ENCODE results near the gene POMP.

GRCh38 chr13:28707629-28708427 is 48.9 kb downstream of the POMP start:
- TF ChIP-seq, protein P1, sequence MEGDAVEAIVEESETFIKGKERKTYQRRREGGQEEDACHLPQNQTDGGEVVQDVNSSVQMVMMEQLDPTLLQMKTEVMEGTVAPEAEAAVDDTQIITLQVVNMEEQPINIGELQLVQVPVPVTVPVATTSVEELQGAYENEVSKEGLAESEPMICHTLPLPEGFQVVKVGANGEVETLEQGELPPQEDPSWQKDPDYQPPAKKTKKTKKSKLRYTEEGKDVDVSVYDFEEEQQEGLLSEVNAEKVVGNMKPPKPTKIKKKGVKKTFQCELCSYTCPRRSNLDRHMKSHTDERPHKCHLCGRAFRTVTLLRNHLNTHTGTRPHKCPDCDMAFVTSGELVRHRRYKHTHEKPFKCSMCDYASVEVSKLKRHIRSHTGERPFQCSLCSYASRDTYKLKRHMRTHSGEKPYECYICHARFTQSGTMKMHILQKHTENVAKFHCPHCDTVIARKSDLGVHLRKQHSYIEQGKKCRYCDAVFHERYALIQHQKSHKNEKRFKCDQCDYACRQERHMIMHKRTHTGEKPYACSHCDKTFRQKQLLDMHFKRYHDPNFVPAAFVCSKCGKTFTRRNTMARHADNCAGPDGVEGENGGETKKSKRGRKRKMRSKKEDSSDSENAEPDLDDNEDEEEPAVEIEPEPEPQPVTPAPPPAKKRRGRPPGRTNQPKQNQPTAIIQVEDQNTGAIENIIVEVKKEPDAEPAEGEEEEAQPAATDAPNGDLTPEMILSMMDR (IDR thresholded peaks at IDR 0.05): no peak
- TF ChIP-seq EZH2 (IDR thresholded peaks at IDR 0.05) (no peak), EZH2phosphoT487 (IDR thresholded peaks at IDR 0.05) (no peak)
